ENCODE data around the gene ASCC3. TPM values are rescaled to one million over a fixed set of nuclear protein-coding genes. Genes with fewer than 3 reads are reported as not detected.

Gene ASCC3
- 59.2 and 60.4 TPM in 2 replicates for total RNA-seq

GRCh38 chr6:100880853-100881706 is at the start of gene ASCC3:
ASCC3 (minus strand) TSS chr6:100881329; CDS start chr6:100867997, 13,332 bp downstream.

GRCh38 chr6:100464903-100465700 is 416.0 kb downstream of the ASCC3 start, which contains the start of gene SIM1:
SIM1 (minus strand) TSS chr6:100464921; CDS start chr6:100463468, 1,453 bp downstream.

